ENCODE results near the gene C1QTNF5. TPM values are rescaled to one million over a fixed set of nuclear protein-coding genes. Genes with fewer than 3 reads are reported as not detected.

Gene C1QTNF5
- total RNA-seq, 1 donor, result 5.3 TPM

- no peak for DNase-seq (ENCODE audit: low read depth)
- TF ChIP-seq CTCF (IDR thresholded peaks at IDR 0.05; ENCODE audit: insufficient read depth, low read length), result no peak
- no peak overlapping the region for H3K4me3 ChIP-seq (ENCODE audit: low read depth, low read length)
Measured at GRCh38 chr11:119376197-119376847, 35.6 kb upstream of the C1QTNF5 start.

GRCh38 chr11:119375337-119376196 is 34.9 kb upstream of the C1QTNF5 start:
- no peak overlapping the region for H3K4me3 ChIP-seq (ENCODE audit: low read depth, low read length)
- DNase-seq (ENCODE audit: low read depth), result peak; percentile 83
- TF ChIP-seq CTCF (IDR thresholded peaks at IDR 0.05; ENCODE audit: insufficient read depth, low read length), result no peak

- DNase-seq (ENCODE audit: low read depth), result no peak
Measured at GRCh38 chr11:119374632-119375336, 34.1 kb upstream of the C1QTNF5 start.

GRCh38 chr11:119373921-119374631 is 33.4 kb upstream of the C1QTNF5 start:
- peak; percentile 80 for DNase-seq (ENCODE audit: low read depth)
- TF ChIP-seq CTCF (IDR thresholded peaks at IDR 0.05; ENCODE audit: insufficient read depth, low read length), result peak; percentile 95
- no peak overlapping the region for H3K4me3 ChIP-seq (ENCODE audit: low read depth, low read length)

More at GRCh38 chr11:119374632-119375336, 34.1 kb upstream of the C1QTNF5 start:
- no peak for TF ChIP-seq CTCF (IDR thresholded peaks at IDR 0.05; ENCODE audit: insufficient read depth, low read length)
- no peak overlapping the region for H3K4me3 ChIP-seq (ENCODE audit: low read depth, low read length)

GRCh38 chr11:119373059-119373920 is 32.6 kb upstream of the C1QTNF5 start:
- DNase-seq (ENCODE audit: low read depth), result no peak
- TF ChIP-seq CTCF (IDR thresholded peaks at IDR 0.05; ENCODE audit: insufficient read depth, low read length), result no peak
- H3K4me3 ChIP-seq (ENCODE audit: low read depth, low read length), result no peak overlapping the region
